ENCODE measurements around the gene NRXN2.

Gene NRXN2

DNA sequence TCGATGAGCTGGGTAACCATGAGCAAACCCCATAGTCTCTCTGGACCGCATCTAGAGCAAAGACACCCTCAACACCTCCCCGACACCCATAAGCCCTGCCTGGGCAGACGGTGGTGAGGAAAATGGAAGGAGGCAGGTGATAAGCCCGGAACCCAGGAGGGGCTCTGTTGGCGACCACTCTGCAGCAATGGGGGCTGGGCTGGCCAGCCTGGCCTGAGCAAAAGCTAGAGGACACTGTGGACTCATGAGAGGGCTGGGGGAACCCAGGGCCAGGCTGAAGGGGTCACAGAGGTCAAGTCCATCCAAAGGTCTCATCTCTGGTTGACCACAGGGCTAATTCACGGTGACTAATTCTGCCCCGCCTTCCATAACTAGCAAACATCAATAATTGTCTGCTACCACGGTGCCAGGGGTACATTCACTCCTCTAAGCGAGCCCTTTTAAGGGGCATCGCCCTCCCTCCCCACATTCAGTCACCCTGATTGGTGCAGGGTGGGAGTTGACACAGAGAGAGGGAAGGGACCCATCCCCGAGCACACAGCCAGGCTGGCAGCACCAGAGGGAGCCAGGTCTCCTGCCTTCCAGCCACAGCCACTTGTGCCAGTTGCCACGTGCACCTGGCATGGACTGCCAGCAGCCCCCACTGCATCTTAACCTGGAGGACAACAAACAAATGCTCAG lies 32.8 kb upstream of the NRXN2 start:
- TF ChIP-seq, protein P1, sequence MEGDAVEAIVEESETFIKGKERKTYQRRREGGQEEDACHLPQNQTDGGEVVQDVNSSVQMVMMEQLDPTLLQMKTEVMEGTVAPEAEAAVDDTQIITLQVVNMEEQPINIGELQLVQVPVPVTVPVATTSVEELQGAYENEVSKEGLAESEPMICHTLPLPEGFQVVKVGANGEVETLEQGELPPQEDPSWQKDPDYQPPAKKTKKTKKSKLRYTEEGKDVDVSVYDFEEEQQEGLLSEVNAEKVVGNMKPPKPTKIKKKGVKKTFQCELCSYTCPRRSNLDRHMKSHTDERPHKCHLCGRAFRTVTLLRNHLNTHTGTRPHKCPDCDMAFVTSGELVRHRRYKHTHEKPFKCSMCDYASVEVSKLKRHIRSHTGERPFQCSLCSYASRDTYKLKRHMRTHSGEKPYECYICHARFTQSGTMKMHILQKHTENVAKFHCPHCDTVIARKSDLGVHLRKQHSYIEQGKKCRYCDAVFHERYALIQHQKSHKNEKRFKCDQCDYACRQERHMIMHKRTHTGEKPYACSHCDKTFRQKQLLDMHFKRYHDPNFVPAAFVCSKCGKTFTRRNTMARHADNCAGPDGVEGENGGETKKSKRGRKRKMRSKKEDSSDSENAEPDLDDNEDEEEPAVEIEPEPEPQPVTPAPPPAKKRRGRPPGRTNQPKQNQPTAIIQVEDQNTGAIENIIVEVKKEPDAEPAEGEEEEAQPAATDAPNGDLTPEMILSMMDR (IDR thresholded peaks at IDR 0.05), result no peak

DNA sequence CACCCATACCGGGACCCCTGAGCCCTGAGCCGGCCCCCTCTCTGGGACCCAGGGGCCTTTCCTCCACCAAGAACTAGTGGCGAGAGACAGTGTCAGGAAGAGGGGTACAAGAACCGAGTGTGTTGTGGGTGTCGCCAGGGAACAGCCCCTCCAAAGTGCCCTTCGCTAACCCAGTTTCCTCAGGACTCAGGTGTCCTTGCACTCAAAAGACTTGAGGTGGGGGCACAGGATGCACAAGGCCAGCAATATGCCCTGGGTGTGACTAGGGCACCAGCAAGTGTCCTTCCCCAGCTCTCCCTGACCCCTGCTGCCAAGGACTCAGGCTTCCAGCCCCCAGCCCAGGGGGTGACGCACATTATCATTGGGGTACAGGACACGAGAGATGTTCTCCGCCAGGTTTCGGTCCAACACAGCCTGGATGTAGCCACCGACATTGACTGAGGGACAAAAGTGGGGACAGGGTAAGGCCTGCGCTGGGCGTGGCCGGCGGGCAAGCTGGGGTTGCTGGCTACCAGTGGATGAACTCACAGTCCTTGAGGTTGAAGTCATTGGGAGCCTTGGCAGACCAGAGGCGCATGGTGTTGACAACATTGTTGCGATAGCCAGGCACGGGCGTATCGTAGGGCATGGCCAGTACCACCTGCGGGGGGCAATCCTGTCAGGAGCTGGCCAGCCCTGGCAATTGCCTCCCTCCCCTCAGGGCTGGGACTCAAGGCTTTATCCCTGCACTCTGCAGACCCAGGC lies 32.1 kb upstream of the NRXN2 start:
- TF ChIP-seq, protein P1 (IDR thresholded peaks at IDR 0.05), result no peak

DNA sequence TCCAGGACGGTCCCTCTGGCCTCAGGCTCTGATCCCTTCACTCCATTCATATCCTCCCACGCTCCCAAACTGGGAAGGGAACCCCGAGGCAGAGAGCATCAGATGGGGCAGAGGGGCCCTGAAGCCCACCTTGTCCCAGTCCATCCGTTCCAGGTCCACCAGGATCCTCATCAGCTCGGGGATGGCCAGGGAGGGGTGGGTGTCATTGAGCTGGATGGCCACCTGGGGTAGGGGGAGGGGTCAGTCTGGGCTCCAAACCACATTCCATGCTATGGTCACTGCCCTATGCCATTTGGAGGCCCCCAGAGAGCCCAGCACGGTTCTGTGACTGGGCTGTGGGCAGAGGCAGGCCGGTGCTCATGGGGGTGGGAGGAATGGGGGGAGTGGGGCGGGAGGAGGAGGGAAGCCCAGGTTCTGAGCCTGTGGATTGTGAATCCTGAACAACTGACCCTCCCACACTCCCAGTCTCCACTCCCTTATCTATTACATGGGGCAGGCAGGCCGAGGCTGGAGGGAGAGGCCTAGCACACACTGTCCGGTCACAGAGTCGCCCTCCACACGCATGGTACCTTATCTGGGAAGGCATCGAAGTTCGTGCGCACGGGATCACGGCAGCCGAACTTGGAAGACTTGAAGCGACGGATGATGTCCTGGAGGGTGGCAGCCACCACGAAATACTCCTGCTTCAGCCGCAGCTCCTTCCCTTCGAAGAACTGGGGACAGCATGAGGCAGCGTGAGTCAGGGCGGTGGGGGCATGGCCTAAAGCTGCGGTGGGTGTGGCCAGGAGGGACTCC lies 31.3 kb upstream of the NRXN2 start:
- TF ChIP-seq, protein P1 (IDR thresholded peaks at IDR 0.05), result no peak

GRCh38 chr11:64753380-64754123 lies 30.6 kb upstream of the NRXN2 start:
- TF ChIP-seq, protein P1 (IDR thresholded peaks at IDR 0.05), result no peak

- TF ChIP-seq, protein P1 (IDR thresholded peaks at IDR 0.05), result no peak
Observed at GRCh38 chr11:64753019-64753379, 30.0 kb upstream of the NRXN2 start.

DNA sequence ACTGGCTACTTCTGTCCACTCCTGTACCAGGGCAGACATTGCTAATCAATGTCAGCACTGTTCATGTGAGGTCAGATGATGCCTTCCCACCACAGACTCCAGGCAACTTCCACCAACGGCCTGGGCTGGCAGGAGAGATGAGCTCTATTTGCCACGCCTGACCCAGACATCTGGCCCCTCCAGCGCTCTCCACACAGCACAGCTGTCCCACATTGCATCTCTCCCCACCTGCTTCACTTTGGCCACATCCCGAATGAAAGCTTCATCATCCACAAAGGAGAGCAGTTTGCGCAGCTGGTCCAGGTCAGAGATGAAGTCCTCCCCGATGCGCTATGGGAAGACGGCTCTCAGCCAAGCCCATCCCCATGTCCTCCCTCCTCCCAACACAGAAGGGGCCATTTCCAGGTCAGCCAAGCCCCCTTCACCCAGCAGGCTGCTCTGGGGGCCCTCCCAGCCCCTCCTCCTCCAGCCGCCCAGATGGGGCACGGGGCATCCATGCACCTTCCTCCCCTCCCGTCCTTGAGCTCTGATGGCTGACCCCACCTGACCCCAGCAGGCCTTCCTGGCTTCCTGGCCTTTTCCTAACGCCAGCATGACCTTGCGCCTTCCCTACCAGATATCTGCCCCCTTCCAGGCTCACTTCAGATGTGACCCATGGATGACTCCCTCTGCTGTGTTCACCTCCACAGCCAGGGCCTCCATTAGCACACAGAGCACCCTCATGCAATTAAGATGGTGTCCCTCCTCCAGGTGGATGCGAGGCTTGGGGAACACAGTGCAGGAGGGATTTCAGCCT lies 29.4 kb upstream of the NRXN2 start:
- TF ChIP-seq, protein P1 (IDR thresholded peaks at IDR 0.05), result no peak
